Activated gamma-delta T cell treated with Interleukin-2 at 50 U/mL for 16 hours (primary cell): Measurements from ENCODE around the gene NEK2.
"Not testable (repeated sequence)": the region's sequence is repeated elsewhere in the genome, so short reads cannot be mapped to it uniquely, and the experiment has no call there.

Experiments
- DNase-seq: peaks from one replicate; pipeline ENCODE4 v3.0.0-alpha.2; 2020

NEK2 gene

GRCh38 chr1:211630236-211631081 lies 45.0 kb downstream of the NEK2 start:
- DNase-seq = no peak

GRCh38 chr1:211628417-211628816 lies 47.0 kb downstream of the NEK2 start:
- DNase-seq = no peak

GRCh38 chr1:211627259-211627658 lies 48.2 kb downstream of the NEK2 start:
- no peak for DNase-seq

- DNase-seq = not testable (repeated sequence)
Measured at GRCh38 chr1:211625866-211626265, 49.6 kb downstream of the NEK2 start.

- DNase-seq = peak; percentile 19
Measured at GRCh38 chr1:211625040-211625439, 50.4 kb downstream of the NEK2 start.

- no peak for DNase-seq
Measured at GRCh38 chr1:211623515-211623914, 51.9 kb downstream of the NEK2 start.

GRCh38 chr1:211621447-211622198 lies 53.8 kb downstream of the NEK2 start:
- DNase-seq = no peak

- DNase-seq = no peak
Measured at GRCh38 chr1:211620097-211620496, 55.3 kb downstream of the NEK2 start.

GRCh38 chr1:211619033-211619996 lies 56.1 kb downstream of the NEK2 start:
- DNase-seq = no peak

- DNase-seq = no peak
Measured at GRCh38 chr1:211616965-211617297, 58.5 kb downstream of the NEK2 start.

- DNase-seq = no peak
Measured at GRCh38 chr1:211616231-211616964, 59.0 kb downstream of the NEK2 start.

GRCh38 chr1:211614615-211615014 lies 60.8 kb downstream of the NEK2 start:
- no peak for DNase-seq

GRCh38 chr1:211613951-211614350 lies 61.5 kb downstream of the NEK2 start:
- DNase-seq = no peak

- DNase-seq = no peak
Measured at GRCh38 chr1:211613108-211613947, 62.1 kb downstream of the NEK2 start.

- DNase-seq = no peak
Measured at GRCh38 chr1:211612786-211613107, 62.7 kb downstream of the NEK2 start.
